ENCODE results near the gene SLC16A8. TPM values are rescaled to one million over a fixed set of nuclear protein-coding genes. Genes with fewer than 3 reads are reported as not detected.

SLC16A8 gene
- total RNA-seq, 1 donor: 0.18 TPM

DNA sequence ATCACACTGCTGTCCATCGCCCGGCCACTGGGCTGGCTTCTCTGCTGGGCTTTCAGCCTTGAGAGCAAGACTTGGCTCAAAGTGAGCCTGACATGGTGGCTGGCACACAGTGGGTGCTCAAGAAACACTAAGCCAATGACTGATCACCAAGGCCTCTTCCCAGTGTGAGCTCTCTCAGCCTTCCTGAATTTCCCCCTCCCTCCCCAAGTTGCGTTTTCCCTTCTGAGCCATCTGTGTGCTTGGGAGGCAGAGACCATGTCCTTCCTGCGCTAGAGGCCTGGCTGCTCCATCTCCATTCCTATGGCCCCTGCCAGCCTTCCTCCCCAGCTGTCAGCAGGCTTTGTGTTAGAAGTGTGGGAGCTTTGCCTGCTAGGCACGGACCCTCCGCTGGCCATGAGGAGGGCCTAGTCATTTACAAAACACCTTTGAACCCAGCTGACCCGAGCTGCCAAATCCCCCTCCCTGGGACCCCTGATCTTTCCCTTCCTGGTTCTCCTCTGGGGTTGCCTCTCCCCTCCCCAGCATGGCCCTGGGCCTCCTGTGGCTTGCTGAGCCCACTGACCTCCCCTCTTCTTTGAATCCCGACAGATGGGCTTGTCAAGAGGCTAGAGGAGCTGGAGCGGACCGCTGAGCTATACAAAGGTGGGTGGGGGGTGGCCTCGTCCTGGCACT is 13.6 kb downstream of the SLC16A8 start:
- no peak for DNase-seq (ENCODE audit: low read depth)
- TF ChIP-seq, protein P1, sequence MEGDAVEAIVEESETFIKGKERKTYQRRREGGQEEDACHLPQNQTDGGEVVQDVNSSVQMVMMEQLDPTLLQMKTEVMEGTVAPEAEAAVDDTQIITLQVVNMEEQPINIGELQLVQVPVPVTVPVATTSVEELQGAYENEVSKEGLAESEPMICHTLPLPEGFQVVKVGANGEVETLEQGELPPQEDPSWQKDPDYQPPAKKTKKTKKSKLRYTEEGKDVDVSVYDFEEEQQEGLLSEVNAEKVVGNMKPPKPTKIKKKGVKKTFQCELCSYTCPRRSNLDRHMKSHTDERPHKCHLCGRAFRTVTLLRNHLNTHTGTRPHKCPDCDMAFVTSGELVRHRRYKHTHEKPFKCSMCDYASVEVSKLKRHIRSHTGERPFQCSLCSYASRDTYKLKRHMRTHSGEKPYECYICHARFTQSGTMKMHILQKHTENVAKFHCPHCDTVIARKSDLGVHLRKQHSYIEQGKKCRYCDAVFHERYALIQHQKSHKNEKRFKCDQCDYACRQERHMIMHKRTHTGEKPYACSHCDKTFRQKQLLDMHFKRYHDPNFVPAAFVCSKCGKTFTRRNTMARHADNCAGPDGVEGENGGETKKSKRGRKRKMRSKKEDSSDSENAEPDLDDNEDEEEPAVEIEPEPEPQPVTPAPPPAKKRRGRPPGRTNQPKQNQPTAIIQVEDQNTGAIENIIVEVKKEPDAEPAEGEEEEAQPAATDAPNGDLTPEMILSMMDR (IDR thresholded peaks at IDR 0.05; ENCODE audit: insufficient read depth, low read length): no peak
- no peak overlapping the region for H3K4me3 ChIP-seq (ENCODE audit: low read depth, low read length)

DNA sequence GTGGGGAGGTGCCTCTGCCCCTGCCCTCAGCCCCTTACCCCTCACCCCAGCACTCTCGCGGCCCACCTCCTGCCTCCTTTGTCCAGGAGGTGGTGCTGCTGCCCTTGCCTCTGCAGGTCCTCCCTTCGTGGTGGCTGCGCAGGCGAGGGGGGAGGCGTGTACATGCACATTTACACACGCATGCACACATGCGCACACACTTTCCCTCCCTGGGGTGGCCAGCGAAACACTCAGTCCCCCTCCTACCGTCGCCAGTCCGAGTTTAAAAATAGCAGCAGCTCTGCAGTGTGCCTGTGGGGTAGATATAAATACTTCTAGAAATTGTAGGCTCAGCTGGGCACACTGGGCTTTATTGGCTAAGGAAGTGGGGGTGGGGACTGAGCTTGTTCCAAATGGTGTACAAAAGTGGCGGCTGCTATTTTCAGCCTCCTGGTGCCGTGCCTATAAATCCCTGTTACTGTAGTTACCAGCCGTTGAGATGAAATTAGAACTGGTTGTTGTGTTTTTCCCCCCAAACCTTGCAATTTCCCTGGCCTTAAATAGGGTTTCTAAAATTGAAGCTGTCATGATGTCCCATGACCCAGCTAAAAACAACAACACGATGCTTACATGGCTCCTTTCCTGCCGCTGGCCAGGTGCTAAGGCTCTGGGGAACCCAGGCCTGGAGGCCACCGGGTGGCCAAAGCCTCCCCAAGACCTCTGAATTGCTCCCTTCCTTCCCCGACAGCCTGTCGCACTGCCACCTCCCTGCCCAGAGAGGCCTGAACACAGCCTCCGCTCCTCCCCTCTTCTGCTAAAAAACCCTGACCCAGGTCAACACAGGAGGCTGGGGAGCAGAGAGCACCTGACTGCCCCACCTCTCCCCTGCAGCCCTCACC is 14.4 kb downstream of the SLC16A8 start:
- DNase-seq (ENCODE audit: low read depth): peak; percentile 55
- TF ChIP-seq, protein P1 (IDR thresholded peaks at IDR 0.05; ENCODE audit: insufficient read depth, low read length): peak; percentile 65
- H3K4me3 ChIP-seq (ENCODE audit: low read depth, low read length): no peak overlapping the region

- DNase-seq (ENCODE audit: low read depth): no peak
- TF ChIP-seq, protein P1 (IDR thresholded peaks at IDR 0.05; ENCODE audit: insufficient read depth, low read length): no peak
- no peak overlapping the region for H3K4me3 ChIP-seq (ENCODE audit: low read depth, low read length)
Observed at GRCh38 chr22:38068641-38069371, 15.2 kb downstream of the SLC16A8 start.

- no peak for DNase-seq (ENCODE audit: low read depth)
- TF ChIP-seq, protein P1 (IDR thresholded peaks at IDR 0.05; ENCODE audit: insufficient read depth, low read length): no peak
- H3K4me3 ChIP-seq (ENCODE audit: low read depth, low read length): no peak overlapping the region
Observed at GRCh38 chr22:38067761-38068360, 16.1 kb downstream of the SLC16A8 start.

GRCh38 chr22:38067028-38067415 is 17.0 kb downstream of the SLC16A8 start:
- TF ChIP-seq, protein P1 (IDR thresholded peaks at IDR 0.05; ENCODE audit: insufficient read depth, low read length): no peak
- H3K4me3 ChIP-seq (ENCODE audit: low read depth, low read length): no peak overlapping the region
- DNase-seq (ENCODE audit: low read depth): peak; percentile 11

- no peak overlapping the region for H3K4me3 ChIP-seq (ENCODE audit: low read depth, low read length)
- TF ChIP-seq, protein P1 (IDR thresholded peaks at IDR 0.05; ENCODE audit: insufficient read depth, low read length): peak; percentile 32
- DNase-seq (ENCODE audit: low read depth): peak; percentile 15
Observed at GRCh38 chr22:38066381-38067027, 17.5 kb downstream of the SLC16A8 start.

All from fibroblast of the aortic adventitia (primary cell).